HL-60 (cell line): ENCODE measurements around the gene MAN2B1.

ENCODE experiments used
- DNase-seq, 2 experiments: peaks; one replicate each; pipeline ENCODE4 v3.0.0-alpha.2; 2010 to 2020; ENCODE audit warnings: low read depth in 1 of 2, low spot score in 1 of 2
- H3K27ac ChIP-seq: fragments of 250-450 bp; sonication (Bioruptor Pico); replicated peaks from 2 replicates; pipeline ENCODE4 v1.5.1; 2020; ENCODE audit warnings: mild to moderate bottlenecking, moderate library complexity
- H3K27me3 ChIP-seq: fragments of 250-450 bp; sonication (Bioruptor Pico); 2 replicates; pipeline ENCODE4 v1.5.1; 2021; ENCODE audit warnings: mild to moderate bottlenecking, moderate library complexity; ENCODE audit not compliant: insufficient read depth, poor library complexity, severe bottlenecking
- H3K4me3 ChIP-seq: replicated peaks from 2 replicates; pipeline ENCODE4 v1.5.1; 2011; ENCODE audit warnings: mild to moderate bottlenecking, control low read depth, low read length; ENCODE audit not compliant: insufficient read depth
- CTCF ChIP-seq: IDR thresholded peaks from one replicate; pipeline ENCODE4 v1.5.1; 2011; ENCODE audit warnings: low read length, control low read depth, inconsistent platforms; ENCODE audit not compliant: insufficient read depth
- GABPA ChIP-seq: IDR thresholded peaks from 2 replicates; pipeline ENCODE4 v1.6.1; 2012; ENCODE audit warnings: low read depth
- POLR2AphosphoS5 ChIP-seq: IDR thresholded peaks from 2 replicates; pipeline ENCODE4 v1.6.1; 2012; ENCODE audit warnings: low read depth
- REST ChIP-seq: IDR thresholded peaks from 2 replicates; pipeline ENCODE4 v1.6.1; 2012; ENCODE audit warnings: low read depth; ENCODE audit not compliant: insufficient replicate concordance
- SPI1 ChIP-seq: IDR thresholded peaks from 2 replicates; pipeline ENCODE4 v1.6.1; 2012; ENCODE audit warnings: low read depth, mild to moderate bottlenecking, borderline replicate concordance

Gene MAN2B1

GRCh38 chr19:12610540-12611360 lies 55.8 kb downstream of the MAN2B1 start, which contains the start of the genes ZNF490 and ZNF791:
Gene ZNF490 (minus strand): TSS chr19:12610813. CDS start chr19:12610680, 133 bp downstream.
Gene ZNF791 (plus strand): TSS chr19:12610920. CDS start chr19:12611080, 160 bp downstream.
- peak; percentile 54; the same call in 1 of the 2 replicates for TF ChIP-seq SPI1
- peak; percentile 53 for TF ChIP-seq REST
- TF ChIP-seq POLR2AphosphoS5 = peak; percentile 83
- no peak for TF ChIP-seq CTCF
- peak; percentile 98 for TF ChIP-seq GABPA
- DNase-seq = peak; percentile 97 to 100
- Histone ChIP-seq H3K4me3 (peak within 1 kb of the TSS; percentile 98), H3K27me3 (no peaks in the 10 kb centered on the region), H3K27ac (peak within 1 kb of the TSS; percentile 70)

DNA sequence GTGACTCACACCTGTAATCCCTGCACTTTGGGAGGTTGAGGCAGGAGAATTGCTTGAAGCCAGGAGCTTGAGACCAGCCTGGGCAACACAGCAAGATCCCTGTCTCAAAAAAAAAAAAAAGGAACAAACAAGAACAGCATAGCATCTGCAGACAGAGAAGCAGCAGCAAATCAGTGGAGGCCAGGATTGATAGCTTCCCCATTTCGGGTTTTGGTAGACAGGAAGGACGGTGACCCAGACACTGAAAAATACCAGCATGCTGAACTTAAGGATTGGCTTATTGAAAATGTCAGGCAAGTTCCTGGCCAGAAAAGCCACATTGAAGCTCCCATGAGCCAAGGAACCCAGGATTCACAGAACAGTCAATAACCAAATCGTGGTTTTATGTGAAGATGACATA lies 58.9 kb downstream of the MAN2B1 start:
- Histone ChIP-seq H3K27me3 (no peaks in the 10 kb centered on the region), H3K4me3 (no peak overlapping the region), H3K27ac (no peak overlapping the region)
- TF ChIP-seq SPI1 (no peak), REST (no peak), GABPA (no peak), POLR2AphosphoS5 (no peak), CTCF (no peak)
- DNase-seq = peak in 1 of 2 experiments; percentile 7

DNA sequence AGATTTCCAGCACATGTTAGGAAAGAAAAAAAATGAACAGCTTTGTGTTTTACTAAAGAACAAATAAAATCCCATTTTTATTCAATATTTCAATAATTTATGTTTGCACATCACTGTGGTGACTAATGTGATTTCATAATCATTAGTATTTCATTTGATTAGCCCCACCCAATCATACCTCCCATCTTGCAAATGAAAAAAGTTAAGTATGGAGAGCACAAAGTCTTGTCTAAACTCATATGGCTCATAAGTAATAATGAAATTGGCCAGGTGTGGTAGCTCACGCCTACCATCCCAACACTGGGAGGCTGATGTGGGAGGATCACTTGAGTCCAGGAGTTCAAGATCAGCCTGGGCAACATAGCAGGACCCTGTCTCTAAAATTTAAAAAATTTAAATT lies 59.7 kb downstream of the MAN2B1 start:
- Histone ChIP-seq H3K27ac (no peak overlapping the region), H3K27me3 (no peaks in the 10 kb centered on the region), H3K4me3 (no peak overlapping the region)
- TF ChIP-seq REST = no peak
- TF ChIP-seq POLR2AphosphoS5 = no peak
- no peak for TF ChIP-seq CTCF
- DNase-seq = no peak
